Testis (tissue), 3 donors: ENCODE measurements around the gene NDUFAF7. TPM values are rescaled to one million over a fixed set of nuclear protein-coding genes. Genes with fewer than 3 reads are reported as not detected.
"Not testable (repeated sequence)": the region's sequence is repeated elsewhere in the genome, so short reads cannot be mapped to it uniquely, and the experiment has no call there.

Experiments used
- DNase-seq: peaks from one replicate; pipeline ENCODE4 v3.0.0-alpha.2; 2019
- H3K27ac ChIP-seq, 2 donors: fragments of 200-600 bp; sonication (generic); one replicate each; pipeline ENCODE4 v1.5.1; 2019
- H3K27me3 ChIP-seq: fragments of 200-600 bp; sonication (generic); one replicate; pipeline ENCODE4 v1.5.1; 2019
- H3K36me3 ChIP-seq: fragments of 200-600 bp; sonication (generic); one replicate; pipeline ENCODE4 v1.5.1; 2017; ENCODE audit warnings: low read depth; ENCODE audit errors: missing control alignments
- H3K4me1 ChIP-seq: fragments of 200-600 bp; sonication (generic); one replicate; pipeline ENCODE4 v1.5.1; 2019
- H3K4me3 ChIP-seq, 2 donors: fragments of 200-600 bp; sonication (generic); one replicate each; pipeline ENCODE4 v1.5.1; 2017 to 2019
- H3K9me3 ChIP-seq: fragments of 200-600 bp; sonication (generic); one replicate; pipeline ENCODE4 v1.5.1; 2017
- POLR2A ChIP-seq: fragments of 450-650 bp; IDR thresholded peaks from one replicate; pipeline ENCODE4 v1.6.1; 2017; ENCODE audit warnings: antibody characterized with exemption, mild to moderate bottlenecking, moderate library complexity
- WGBS, 2 donors: methylation state at CpG; one replicate each; pipeline ENCODE4 v1.1.5; 2018; 5-methylcytosine and 5-hydroxymethylcytosine counted together
- intact Hi-C: fragments of 100-400 bp; cut with DNase I; formaldehyde crosslinking; loops from one replicate; pipeline ENCODE4 v1.15.1; 2023; ENCODE audit warnings: low total_unique reads
- polyA plus RNA-seq: library from polyadenylated mRNA; stranded (reverse); fragments of 350-450 nt; fragmentation: Illumina TruSeq; extraction: RNeasy Lipid Tissue Mini Kit (QIAGEN cat#74804); gene quantifications from one replicate; pipeline ENCODE4 v1.2.3, GENCODE V29; 2014; ENCODE audit warnings: low read depth, low replicate concordance; ENCODE audit not compliant: insufficient read depth
- total RNA-seq, 2 donors: library from RNA; depleted of rRNA; stranded (reverse); fragments of >200 nt; gene quantifications; one replicate each; pipeline ENCODE4 v1.2.3, GENCODE V29; 2016
- TF ChIP-seq, protein P1 (sequence below), 3 experiments: fragments of 450-650 bp in 2 of 3; fragments of 200-600 bp in 1 of 3; sonication (generic) in 1 of 3; IDR thresholded peaks; one replicate each; pipeline ENCODE4 v1.5.1; 2016 to 2019; ENCODE audit warnings: antibody characterized with exemption in 3 of 3, mild to moderate bottlenecking in 2 of 3, moderate library complexity in 1 of 3

NDUFAF7 gene
- total and polyA plus RNA-seq, 3 donors from 2014 or later: 47.2 to 170 (median 60.6) TPM

DNA sequence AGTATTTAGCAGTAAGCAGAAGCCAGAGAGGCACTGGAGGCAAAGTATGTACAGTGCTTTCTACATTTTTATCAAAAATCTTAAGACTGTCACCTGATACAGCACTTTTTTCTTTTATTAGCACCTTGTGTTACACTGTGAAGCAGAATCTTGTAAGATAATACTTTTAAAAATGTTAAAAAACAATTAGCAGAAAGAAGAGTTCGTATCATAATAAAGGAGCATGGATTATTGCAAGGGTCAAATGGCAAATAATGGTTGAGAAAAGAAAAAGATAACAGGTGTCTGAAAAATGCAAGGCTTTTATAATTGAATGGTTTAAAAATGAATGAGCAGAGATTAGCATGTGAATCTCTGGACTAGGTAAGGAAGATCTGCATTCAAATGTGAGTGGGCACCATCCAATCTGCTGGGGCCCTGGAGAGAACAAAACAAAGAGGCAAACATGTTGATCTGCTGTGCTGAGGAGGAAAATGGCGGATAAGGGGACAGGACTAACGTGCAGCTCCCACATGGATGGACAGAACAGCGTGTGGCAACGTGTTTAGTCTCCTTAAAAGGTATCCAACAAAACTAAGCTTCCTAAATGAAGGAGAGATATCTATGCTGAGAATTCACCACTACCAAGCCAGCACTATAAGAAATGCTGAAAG is 25.6 kb upstream of the NDUFAF7 start:
- Histone ChIP-seq H3K4me3 (no peak overlapping the region), H3K27ac (no peak overlapping the region), H3K4me1 (no peaks in the 10 kb centered on the region), H3K27me3 (no peaks in the 10 kb centered on the region), H3K36me3 (no peaks in the 10 kb centered on the region), H3K9me3 (no peaks in the 10 kb centered on the region)
- no peak for TF ChIP-seq POLR2A
- TF ChIP-seq, protein P1, sequence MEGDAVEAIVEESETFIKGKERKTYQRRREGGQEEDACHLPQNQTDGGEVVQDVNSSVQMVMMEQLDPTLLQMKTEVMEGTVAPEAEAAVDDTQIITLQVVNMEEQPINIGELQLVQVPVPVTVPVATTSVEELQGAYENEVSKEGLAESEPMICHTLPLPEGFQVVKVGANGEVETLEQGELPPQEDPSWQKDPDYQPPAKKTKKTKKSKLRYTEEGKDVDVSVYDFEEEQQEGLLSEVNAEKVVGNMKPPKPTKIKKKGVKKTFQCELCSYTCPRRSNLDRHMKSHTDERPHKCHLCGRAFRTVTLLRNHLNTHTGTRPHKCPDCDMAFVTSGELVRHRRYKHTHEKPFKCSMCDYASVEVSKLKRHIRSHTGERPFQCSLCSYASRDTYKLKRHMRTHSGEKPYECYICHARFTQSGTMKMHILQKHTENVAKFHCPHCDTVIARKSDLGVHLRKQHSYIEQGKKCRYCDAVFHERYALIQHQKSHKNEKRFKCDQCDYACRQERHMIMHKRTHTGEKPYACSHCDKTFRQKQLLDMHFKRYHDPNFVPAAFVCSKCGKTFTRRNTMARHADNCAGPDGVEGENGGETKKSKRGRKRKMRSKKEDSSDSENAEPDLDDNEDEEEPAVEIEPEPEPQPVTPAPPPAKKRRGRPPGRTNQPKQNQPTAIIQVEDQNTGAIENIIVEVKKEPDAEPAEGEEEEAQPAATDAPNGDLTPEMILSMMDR (IDR thresholded peaks at IDR 0.05): no peak
- WGBS, 2 donors: 89 to 90% methylated on average over 5 of the region's 5 CpGs
- no peak for DNase-seq
- intact Hi-C loops: no loop called here

DNA sequence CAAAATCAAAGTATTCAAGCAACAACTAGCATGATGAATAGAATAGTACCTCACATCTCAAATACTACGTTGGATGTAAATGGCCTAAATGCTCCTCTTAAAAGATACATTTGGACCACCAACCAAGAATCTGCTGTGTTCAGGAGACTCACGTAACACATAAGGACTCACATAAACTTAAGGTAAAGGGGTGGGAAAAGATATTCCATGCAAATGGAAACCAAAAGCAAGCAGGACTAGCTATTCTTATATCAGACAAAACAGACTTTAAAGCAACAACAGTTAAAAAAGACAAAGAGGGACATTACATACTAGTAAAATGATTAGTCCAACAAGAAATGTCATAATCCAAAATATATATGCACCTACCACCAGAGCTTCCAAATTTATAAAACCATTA is 24.7 kb upstream of the NDUFAF7 start:
- H3K27ac ChIP-seq, H3K27me3 ChIP-seq, H3K4me1 ChIP-seq, intact Hi-C loops, H3K36me3 ChIP-seq, DNase-seq, H3K4me3 ChIP-seq, H3K9me3 ChIP-seq: not testable (repeated sequence)
- WGBS, 2 donors: 97 to 100% methylated on average over 2 of the region's 2 CpGs

DNA sequence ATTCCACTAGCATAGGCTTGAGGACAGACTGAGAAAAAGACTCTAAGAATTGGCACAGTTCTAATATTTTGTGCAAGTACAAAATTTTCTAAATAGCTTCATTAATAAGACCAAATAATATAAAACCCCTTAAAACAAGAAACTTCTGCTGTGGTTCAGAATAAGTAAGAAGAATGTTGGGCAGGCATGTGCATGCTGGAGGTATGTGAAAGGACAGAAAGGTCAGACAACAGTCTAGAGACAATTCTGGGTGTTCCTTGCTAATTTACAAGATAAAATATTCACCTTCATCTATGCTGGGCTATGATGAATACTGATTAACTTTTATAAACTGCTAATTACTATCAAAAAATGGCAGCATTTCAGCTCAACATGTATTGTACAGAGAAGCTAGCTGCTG is 20.2 kb upstream of the NDUFAF7 start:
- DNase-seq: no peak
- no peaks in the 10 kb centered on the region for H3K36me3 ChIP-seq
- intact Hi-C loops: no loop called here
- no peak for TF ChIP-seq POLR2A
- TF ChIP-seq, protein P1 (IDR thresholded peaks at IDR 0.05): no peak
- no peak overlapping the region for H3K4me3 ChIP-seq
- H3K9me3 ChIP-seq: no peaks in the 10 kb centered on the region
- H3K27me3 ChIP-seq: no peaks in the 10 kb centered on the region
- no peak overlapping the region for H3K27ac ChIP-seq
- H3K4me1 ChIP-seq: no peaks in the 10 kb centered on the region

DNA sequence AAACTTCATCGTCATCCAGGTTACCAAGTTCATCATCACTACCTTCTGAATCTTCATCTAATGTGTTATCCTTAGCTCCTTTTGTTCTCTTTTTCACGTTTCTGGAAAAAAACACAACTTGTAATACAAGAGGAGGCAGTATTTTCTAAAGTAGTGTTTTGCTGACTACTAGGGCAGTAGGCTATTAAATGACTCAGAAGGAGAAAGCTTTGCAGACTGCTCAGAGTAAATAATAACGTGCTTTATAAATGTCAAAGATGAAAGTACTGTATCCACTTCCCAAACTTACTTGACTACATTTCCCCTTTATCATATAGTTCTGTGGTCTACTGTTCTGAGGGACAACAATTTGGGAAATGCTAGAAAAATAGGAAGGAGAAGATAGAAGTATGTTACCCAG is 19.5 kb upstream of the NDUFAF7 start:
- no peaks in the 10 kb centered on the region for H3K27me3 ChIP-seq
- TF ChIP-seq, protein P1 (IDR thresholded peaks at IDR 0.05): no peak
- TF ChIP-seq POLR2A: no peak
- no peak overlapping the region for H3K27ac ChIP-seq
- no peaks in the 10 kb centered on the region for H3K36me3 ChIP-seq
- H3K9me3 ChIP-seq: no peaks in the 10 kb centered on the region
- no peak overlapping the region for H3K4me3 ChIP-seq
- WGBS, 2 donors: 85 to 86% methylated on average over 3 of the region's 3 CpGs
- H3K4me1 ChIP-seq: no peaks in the 10 kb centered on the region
- intact Hi-C loops: no loop called here
- DNase-seq: no peak

DNA sequence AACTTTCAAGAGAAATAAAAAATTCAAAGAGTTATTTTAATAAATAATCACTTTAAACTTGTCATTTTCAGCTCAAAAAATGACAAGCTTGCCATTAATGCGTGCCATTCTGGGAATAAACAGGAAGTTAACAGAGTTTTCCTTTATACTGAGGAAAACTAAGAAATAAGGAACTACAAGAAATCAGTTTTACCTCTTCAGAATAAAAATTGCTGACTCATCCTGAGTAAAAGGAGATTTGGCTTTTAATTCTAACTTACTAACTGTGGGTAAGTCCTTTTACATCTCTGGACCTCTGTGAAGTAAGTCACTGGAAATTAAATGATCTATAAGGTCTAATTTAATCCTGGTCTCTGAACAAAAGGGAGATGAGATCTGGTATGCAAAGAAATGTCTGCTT is 16.2 kb upstream of the NDUFAF7 start:
- H3K9me3 ChIP-seq: no peaks in the 10 kb centered on the region
- intact Hi-C loops: no loop called here
- no peak overlapping the region for H3K27ac ChIP-seq
- H3K27me3 ChIP-seq: no peaks in the 10 kb centered on the region
- H3K36me3 ChIP-seq: no peaks in the 10 kb centered on the region
- H3K4me1 ChIP-seq: no peaks in the 10 kb centered on the region
- WGBS, 2 donors: 78 to 86% methylated on average over 1 of the region's 1 CpG
- no peak for DNase-seq
- no peak overlapping the region for H3K4me3 ChIP-seq
- no peak for TF ChIP-seq POLR2A
- TF ChIP-seq, protein P1 (IDR thresholded peaks at IDR 0.05): no peak
